Sigmoid colon (tissue), 7 donors: ENCODE measurements around the gene NOS3. TPM values are rescaled to one million over a fixed set of nuclear protein-coding genes. Genes with fewer than 3 reads are reported as not detected.
A peak's percentile ranks its signal among the peaks of the same experiment; 100 is the strongest.

ENCODE experiments used
- DNase-seq: peaks from one replicate; pipeline ENCODE4 v3.0.0-alpha.2; 2019
- H3K27ac ChIP-seq, 4 donors: fragments of 200-600 bp; sonication (generic); one replicate each; pipeline ENCODE4 v1.5.1; 2016 to 2019; ENCODE audit warnings: mild to moderate bottlenecking in 1 of 4
- H3K27me3 ChIP-seq, 3 donors: fragments of 200-600 bp; sonication (generic); one replicate each; pipeline ENCODE4 v1.5.1; 2019; ENCODE audit warnings: mild to moderate bottlenecking in 1 of 3
- H3K36me3 ChIP-seq, 4 donors: fragments of 200-600 bp; sonication (generic); one replicate each; pipeline ENCODE4 v1.5.1; 2016 to 2019
- H3K4me1 ChIP-seq, 4 donors: fragments of 200-600 bp; sonication (generic); one replicate each; pipeline ENCODE4 v1.5.1; 2017 to 2019
- H3K4me3 ChIP-seq, 4 donors: fragments of 200-600 bp; sonication (generic); one replicate each; pipeline ENCODE4 v1.5.1; 2017 to 2019; ENCODE audit warnings: mild to moderate bottlenecking in 2 of 4, moderate library complexity in 1 of 4
- H3K9me3 ChIP-seq, 4 donors: fragments of 200-600 bp in 3 of 4; sonication (generic) in 3 of 4; one replicate each; pipeline versions ENCODE4 v1.5.1 to v1.6.1; 2013 to 2019
- EP300 ChIP-seq, 4 donors: sonication (generic); formaldehyde crosslinking; IDR thresholded peaks; one replicate each; pipeline ENCODE4 v1.6.1; 2017; ENCODE audit warnings: antibody characterized with exemption in 4 of 4
- POLR2A ChIP-seq, 2 donors: fragments of 450-650 bp; IDR thresholded peaks; one replicate each; pipeline ENCODE4 v1.6.1; 2016; ENCODE audit warnings: antibody characterized with exemption in 2 of 2, mild to moderate bottlenecking in 2 of 2, moderate library complexity in 2 of 2
- POLR2AphosphoS5 ChIP-seq, 4 donors: sonication (generic); formaldehyde crosslinking; IDR thresholded peaks; one replicate each; pipeline ENCODE4 v1.6.1; 2017; ENCODE audit warnings: antibody characterized with exemption in 4 of 4
- WGBS, 2 donors: extraction: QIAGEN DNeasy Blood & Tissue Kit; methylation state at CpG; one replicate each; pipeline ENCODE4 v1.1.7; 2013; 5-methylcytosine and 5-hydroxymethylcytosine counted together
- intact Hi-C: fragments of 100-400 bp; cut with DNase I; formaldehyde crosslinking; loops from one replicate; pipeline ENCODE4 v1.15.1; 2023
- polyA plus RNA-seq, 3 donors: library from polyadenylated mRNA; stranded (reverse); fragments of 200-250 nt; gene quantifications; one replicate each; pipeline ENCODE4 v1.2.3, GENCODE V29; 2013
- total RNA-seq, 4 donors: library from RNA; depleted of rRNA; stranded (reverse); fragments of >200 nt; gene quantifications; one replicate each; pipeline ENCODE4 v1.1.0, GENCODE V29; 2016
- TF ChIP-seq, protein P1 (sequence below), 4 experiments: fragments of 450-650 bp in 3 of 4; fragments of 200-600 bp in 1 of 4; IDR thresholded peaks; one replicate each; pipeline ENCODE4 v1.5.1; 2016 to 2019; ENCODE audit warnings: antibody characterized with exemption in 4 of 4, mild to moderate bottlenecking in 3 of 4, moderate library complexity in 2 of 4
- donor health status: healthy with polysubstance abuse.
- donor health status: Bipolar disorder and iron deficiency.
- donor health status: healthy.

Gene NOS3
- total and polyA plus RNA-seq, 7 donors = 0.23 to 7.2 (median 1.8) TPM

DNA sequence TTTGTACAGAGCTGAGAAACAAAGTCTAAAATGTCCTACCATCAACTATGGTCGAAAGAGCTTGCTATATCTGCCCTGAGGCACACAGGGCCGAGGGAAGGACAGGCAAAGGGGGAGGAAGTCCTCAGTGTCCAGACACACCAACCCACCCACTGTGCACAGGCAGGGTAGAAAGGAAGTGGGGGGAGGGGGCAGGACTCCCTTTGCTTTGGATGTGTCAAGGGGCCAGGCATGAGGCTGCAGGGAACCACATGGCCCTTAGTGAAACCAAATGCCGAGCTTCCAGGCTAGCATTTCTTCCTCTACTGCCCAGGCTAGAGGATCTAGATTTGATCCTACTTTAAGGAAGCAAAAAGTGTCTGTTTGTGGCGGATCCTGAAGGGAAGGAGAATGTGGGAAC, 41.3 kb upstream of the NOS3 start:
- H3K27me3 ChIP-seq = no peaks in the 10 kb centered on the region
- 69 to 85% methylated on average over 4 of the region's 4 CpGs for WGBS, 2 donors
- intact Hi-C loops = no loop called here
- H3K4me3 ChIP-seq = no peak overlapping the region
- TF ChIP-seq, protein P1, sequence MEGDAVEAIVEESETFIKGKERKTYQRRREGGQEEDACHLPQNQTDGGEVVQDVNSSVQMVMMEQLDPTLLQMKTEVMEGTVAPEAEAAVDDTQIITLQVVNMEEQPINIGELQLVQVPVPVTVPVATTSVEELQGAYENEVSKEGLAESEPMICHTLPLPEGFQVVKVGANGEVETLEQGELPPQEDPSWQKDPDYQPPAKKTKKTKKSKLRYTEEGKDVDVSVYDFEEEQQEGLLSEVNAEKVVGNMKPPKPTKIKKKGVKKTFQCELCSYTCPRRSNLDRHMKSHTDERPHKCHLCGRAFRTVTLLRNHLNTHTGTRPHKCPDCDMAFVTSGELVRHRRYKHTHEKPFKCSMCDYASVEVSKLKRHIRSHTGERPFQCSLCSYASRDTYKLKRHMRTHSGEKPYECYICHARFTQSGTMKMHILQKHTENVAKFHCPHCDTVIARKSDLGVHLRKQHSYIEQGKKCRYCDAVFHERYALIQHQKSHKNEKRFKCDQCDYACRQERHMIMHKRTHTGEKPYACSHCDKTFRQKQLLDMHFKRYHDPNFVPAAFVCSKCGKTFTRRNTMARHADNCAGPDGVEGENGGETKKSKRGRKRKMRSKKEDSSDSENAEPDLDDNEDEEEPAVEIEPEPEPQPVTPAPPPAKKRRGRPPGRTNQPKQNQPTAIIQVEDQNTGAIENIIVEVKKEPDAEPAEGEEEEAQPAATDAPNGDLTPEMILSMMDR (IDR thresholded peaks at IDR 0.05) = no peak
- no peak for TF ChIP-seq POLR2A (IDR thresholded peaks at IDR 0.05)
- no peak for TF ChIP-seq EP300 (IDR thresholded peaks at IDR 0.05)
- no peak for TF ChIP-seq POLR2AphosphoS5 (IDR thresholded peaks at IDR 0.05)
- peak; percentile 50 for DNase-seq
- no peaks in the 10 kb centered on the region for H3K9me3 ChIP-seq
- H3K4me1 ChIP-seq = peaks cover 0 to 96% (median 79%) of the 10 kb centered on the region in 4 donors
- H3K36me3 ChIP-seq = peaks cover 18 to 39% (median 26%) of the 10 kb centered on the region in 4 donors
- peak overlapping the region in 2 of 4 donors; percentile 8 to 27 for H3K27ac ChIP-seq

DNA sequence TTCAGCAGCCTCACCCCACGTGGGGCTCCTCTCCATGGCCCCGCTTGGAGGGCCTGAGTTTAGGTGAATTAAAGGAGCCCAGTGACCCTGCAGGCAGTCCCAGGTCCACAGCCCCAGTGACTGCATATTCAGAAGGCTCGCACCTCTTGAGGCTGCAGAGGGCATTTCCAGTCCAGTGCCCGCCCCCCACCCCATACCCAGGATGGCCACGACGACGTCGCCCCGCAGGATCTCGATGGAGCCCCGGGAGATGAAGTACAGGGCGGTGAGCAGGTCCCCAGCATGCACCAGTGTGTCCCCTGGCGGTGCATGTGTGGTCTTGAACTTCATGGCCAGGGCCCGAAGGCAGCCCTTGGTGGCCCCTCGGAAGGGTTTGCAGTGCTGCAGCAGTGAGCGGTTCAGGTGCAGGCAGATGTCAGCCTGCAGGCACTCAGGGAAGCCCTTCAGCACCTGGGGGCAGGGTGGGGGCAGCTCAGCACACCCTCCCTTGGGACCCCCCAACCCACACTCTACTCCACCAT, 40.8 kb upstream of the NOS3 start:
- TF ChIP-seq POLR2AphosphoS5 (IDR thresholded peaks at IDR 0.05) (no peak), POLR2A (IDR thresholded peaks at IDR 0.05) (no peak), EP300 (IDR thresholded peaks at IDR 0.05) (no peak)
- TF ChIP-seq, protein P1 (IDR thresholded peaks at IDR 0.05) = no peak
- H3K27me3 ChIP-seq = no peaks in the 10 kb centered on the region
- 88 to 94% methylated on average over 16 of the region's 16 CpGs for WGBS, 2 donors

DNA sequence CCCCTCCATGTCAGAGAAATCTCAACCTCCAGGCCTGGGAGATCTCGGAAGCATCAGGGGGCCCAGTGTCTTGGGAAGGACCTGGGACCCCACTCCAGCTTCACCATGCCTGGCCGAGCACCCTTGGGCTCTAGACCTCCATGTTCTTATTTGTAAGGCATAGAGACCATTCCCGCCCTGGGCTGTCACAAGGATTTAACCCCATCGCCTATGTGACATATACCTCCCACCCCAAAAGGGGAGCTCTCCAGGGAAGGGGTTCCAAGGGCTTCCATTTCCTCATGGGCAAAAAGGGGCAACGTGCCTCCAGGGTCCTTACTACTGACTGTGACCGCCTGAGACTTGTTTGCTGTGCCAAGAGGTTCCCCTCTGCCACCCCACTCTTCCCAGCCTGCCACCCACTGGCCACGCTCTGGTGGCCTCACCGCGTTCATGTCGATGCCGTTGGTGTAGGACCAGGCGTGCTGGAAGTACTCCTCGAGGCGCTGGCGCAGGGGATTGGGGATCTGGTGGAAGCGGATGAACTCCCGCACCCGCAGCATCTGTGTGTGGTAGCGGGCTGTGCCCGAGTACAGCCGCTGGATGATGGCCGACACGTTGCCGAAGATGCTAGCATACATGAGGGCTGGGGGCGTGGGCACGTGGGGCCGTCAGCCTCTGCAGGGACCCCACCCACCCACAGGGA, 40.2 kb upstream of the NOS3 start:
- intact Hi-C loops = no loop called here
- peaks cover 0 to 96% (median 80%) of the 10 kb centered on the region in 4 donors for H3K4me1 ChIP-seq

More for the DNA sequence above, 40.8 kb upstream of the NOS3 start:
- no peak overlapping the region for H3K4me3 ChIP-seq
- no peaks in the 10 kb centered on the region for H3K9me3 ChIP-seq
- intact Hi-C loops = no loop called here
- peak; percentile 54 for DNase-seq
- peaks cover 0 to 96% (median 81%) of the 10 kb centered on the region in 4 donors for H3K4me1 ChIP-seq
- peak overlapping the region in 2 of 4 donors; percentile 8 to 27 for H3K27ac ChIP-seq
- H3K36me3 ChIP-seq = peaks cover 18 to 37% (median 26%) of the 10 kb centered on the region in 4 donors

DNA sequence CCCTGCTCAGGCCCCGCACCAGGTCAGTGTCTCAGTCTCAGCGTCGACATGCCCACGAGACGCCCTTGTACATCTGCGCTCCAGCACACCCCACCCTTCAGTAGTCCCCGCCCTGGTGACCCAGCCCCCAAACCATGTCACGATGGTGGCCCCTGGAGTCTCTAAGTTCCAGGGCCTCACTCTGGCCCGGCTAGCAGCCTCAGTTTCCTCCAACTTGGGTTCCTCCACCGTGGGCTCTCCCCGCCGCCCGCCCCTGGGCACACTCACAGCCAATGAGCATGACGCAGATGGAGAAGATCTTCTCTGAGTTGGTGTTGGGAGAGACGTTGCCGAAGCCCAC, 39.7 kb upstream of the NOS3 start:
- WGBS, 2 donors = 95 to 97% methylated on average over 16 of the region's 16 CpGs
- no peak for DNase-seq
- H3K4me1 ChIP-seq = peaks cover 0 to 95% (median 79%) of the 10 kb centered on the region in 4 donors
- H3K9me3 ChIP-seq = no peaks in the 10 kb centered on the region
- peaks cover 18 to 35% (median 26%) of the 10 kb centered on the region in 4 donors for H3K36me3 ChIP-seq
- TF ChIP-seq POLR2A (IDR thresholded peaks at IDR 0.05) = no peak
- no peak for TF ChIP-seq EP300 (IDR thresholded peaks at IDR 0.05)
- TF ChIP-seq POLR2AphosphoS5 (IDR thresholded peaks at IDR 0.05) = no peak
- TF ChIP-seq, protein P1 (IDR thresholded peaks at IDR 0.05) = no peak
- intact Hi-C loops = no loop called here
- H3K27me3 ChIP-seq = no peaks in the 10 kb centered on the region
- no peak overlapping the region for H3K4me3 ChIP-seq
- H3K27ac ChIP-seq = peak overlapping the region in 1 of 4 donors; percentile 90

More for the DNA sequence above, 40.2 kb upstream of the NOS3 start:
- Histone ChIP-seq H3K27ac (peak overlapping the region in 3 of 4 donors; percentile 8 to 90 (median 27)), H3K27me3 (no peaks in the 10 kb centered on the region), H3K9me3 (no peaks in the 10 kb centered on the region), H3K4me3 (no peak overlapping the region), H3K36me3 (peaks cover 18 to 35% (median 26%) of the 10 kb centered on the region in 4 donors)
- TF ChIP-seq POLR2A (IDR thresholded peaks at IDR 0.05) (no peak), EP300 (IDR thresholded peaks at IDR 0.05) (no peak), POLR2AphosphoS5 (IDR thresholded peaks at IDR 0.05) (no peak)
- TF ChIP-seq, protein P1 (IDR thresholded peaks at IDR 0.05) = no peak
- DNase-seq = peak; percentile 60
- 95% methylated on average over 27 of the region's 27 CpGs for WGBS, 2 donors
